CD4-positive, alpha-beta T cell (primary cell): ENCODE data around the gene ME1. TPM values are rescaled to one million over a fixed set of nuclear protein-coding genes. Genes with fewer than 3 reads are reported as not detected.

Source experiments
- ATAC-seq: fragments of 200-7000 bp; cut with Tn5 transposase; one replicate; pipeline ENCODE4 v1.10.0; 2022; ENCODE audit warnings: mild to moderate bottlenecking; ENCODE audit not compliant: poor library complexity
- CTCF ChIA-PET: fragments of 350-600 bp; sonication (Branson Sonifier 250); formaldehyde crosslinking; loops from one replicate; lab custom pipeline; 2021; ENCODE audit warnings: antibody characterized with exemption, inconsistent platforms; lab: Charles Lee
- POLR2A ChIA-PET: fragments of 350-600 bp; sonication (Branson Sonifier 250); formaldehyde crosslinking; loops from one replicate; lab custom pipeline; 2021; ENCODE audit warnings: antibody characterized with exemption, inconsistent platforms; lab: Charles Lee
- DNase-seq, 14 experiments: peaks; one replicate each; pipeline ENCODE4 v3.0.0-alpha.2; 2013 to 2020; ENCODE audit warnings: mixed read lengths in 2 of 14
- H3K27ac ChIP-seq, 2 donors: one replicate each; pipeline versions ENCODE4 v1.5.1 to v1.7.0; 2013; ENCODE audit warnings: low read length in 2 of 2, low read depth in 1 of 2, mild to moderate bottlenecking in 1 of 2
- H3K27me3 ChIP-seq, 2 experiments: 1 replicate in 1 of 2; 2 replicates in 1 of 2; pipeline versions ENCODE4 v1.6.1 to v1.7.0; 2013; ENCODE audit warnings: low read length in 2 of 2, control low read depth in 1 of 2, mild to moderate bottlenecking in 1 of 2, moderate library complexity in 1 of 2; ENCODE audit not compliant: insufficient read depth in 2 of 2, control insufficient read depth in 1 of 2
- H3K36me3 ChIP-seq: one replicate; pipeline ENCODE4 v1.6.1; 2013; ENCODE audit warnings: low read length, control low read depth; ENCODE audit not compliant: insufficient read depth
- H3K4me1 ChIP-seq: one replicate; pipeline ENCODE4 v1.6.1; 2013; ENCODE audit warnings: low read length, control low read depth; ENCODE audit not compliant: insufficient read depth
- H3K4me3 ChIP-seq: one replicate; pipeline ENCODE4 v1.5.1; 2013; ENCODE audit warnings: mild to moderate bottlenecking, low read length, moderate library complexity
- H3K9me3 ChIP-seq, 2 experiments: 1 replicate in 1 of 2; 2 replicates in 1 of 2; pipeline versions ENCODE4 v1.6.1 to v1.7.0; 2013; ENCODE audit warnings: low read length in 2 of 2, mild to moderate bottlenecking in 2 of 2, control low read depth in 1 of 2, moderate library complexity in 1 of 2; ENCODE audit not compliant: control insufficient read depth in 1 of 2, insufficient read depth in 1 of 2
- H3K27ac Mint-ChIP-seq: one replicate; pipeline ENCODE4 v1.8.0; 2020; ENCODE audit warnings: mixed read lengths
- H3K27me3 Mint-ChIP-seq: one replicate; pipeline ENCODE4 v1.8.0; 2021; ENCODE audit warnings: mixed read lengths
- H3K36me3 Mint-ChIP-seq: one replicate; pipeline ENCODE4 v1.8.0; 2021; ENCODE audit warnings: low read depth, mixed read lengths
- H3K4me1 Mint-ChIP-seq: one replicate; pipeline ENCODE4 v1.8.0; 2021; ENCODE audit warnings: low read depth, mixed read lengths
- H3K4me3 Mint-ChIP-seq: one replicate; pipeline ENCODE4 v1.8.0; 2020; ENCODE audit warnings: mild to moderate bottlenecking, mixed read lengths
- H3K9me3 Mint-ChIP-seq: one replicate; pipeline ENCODE4 v1.8.0; 2020; ENCODE audit warnings: mixed read lengths
- intact Hi-C, 2 experiments: fragments of 100-400 bp; cut with DNase I in 1 of 2; cut with micrococcal nuclease in 1 of 2; formaldehyde crosslinking; loops; one replicate each; pipeline versions ENCODE4 v1.15.1 to v1.9.0; 2023 to 2025; cut with DNase I, micrococcal nuclease
- total RNA-seq, 174 experiments: library from RNA in 2 of 174; stranded (reverse) in 2 of 174; gene quantifications; one replicate each; pipeline ENCODE4 v1.2.3 and lab custom pipeline; 2021 to 2026
- TF ChIP-seq, protein P1 (sequence below): fragments of 200-600 bp; IDR thresholded peaks from one replicate; pipeline ENCODE4 v1.8.0; 2022; ENCODE audit warnings: antibody characterized with exemption, mild to moderate bottlenecking

ME1 gene
- total RNA-seq, 2 experiments from 2014 or later, result not detected

DNA sequence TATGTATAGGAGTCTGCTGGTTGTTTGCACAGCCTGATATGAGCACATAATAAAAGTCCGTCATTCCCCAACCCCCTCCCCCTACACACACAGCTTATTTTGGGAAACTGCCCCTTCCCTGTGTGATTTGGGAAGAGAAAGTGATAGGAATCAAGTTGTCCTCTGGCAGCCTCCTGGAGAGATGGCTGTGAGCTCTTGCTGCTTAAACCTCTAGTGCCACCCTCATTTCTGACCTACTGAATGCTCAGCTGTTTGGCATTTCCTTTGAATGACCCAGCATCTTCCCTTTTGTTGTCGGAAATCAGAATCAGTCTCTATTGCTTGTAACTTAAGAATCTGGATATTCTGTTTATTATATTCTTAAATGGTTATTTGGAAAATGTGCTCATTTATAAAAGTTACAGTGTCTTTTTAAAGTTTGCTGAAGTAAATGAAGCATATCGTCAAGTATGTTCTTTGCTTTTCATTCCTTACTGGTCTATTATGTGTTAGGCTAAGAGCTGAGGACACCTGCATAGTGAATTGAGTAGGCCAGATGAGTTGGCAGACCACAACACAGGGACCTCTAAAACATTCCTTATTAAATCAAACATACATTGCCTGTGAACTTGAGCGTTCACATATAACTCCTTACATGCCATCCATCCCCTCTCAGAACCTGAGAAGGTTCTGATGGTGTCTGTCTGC is 232.2 kb downstream of the ME1 start:
- Mint-ChIP-seq H3K9me3 (no peaks in the 10 kb centered on the region), H3K4me1 (peaks cover 15% of the 10 kb centered on the region), H3K27ac (no peak overlapping the region), H3K4me3 (no peak overlapping the region), H3K27me3 (no peaks in the 10 kb centered on the region), H3K36me3 (peaks cover 13% of the 10 kb centered on the region)
- ChIA-PET POLR2A (interaction anchor here (1.3 kb wide), 1 partner anchor 131 kb away, joined by 3 read pairs; the partner anchor contains the start of gene DOP1A), CTCF (no interaction called here)
- TF ChIP-seq, protein P1, sequence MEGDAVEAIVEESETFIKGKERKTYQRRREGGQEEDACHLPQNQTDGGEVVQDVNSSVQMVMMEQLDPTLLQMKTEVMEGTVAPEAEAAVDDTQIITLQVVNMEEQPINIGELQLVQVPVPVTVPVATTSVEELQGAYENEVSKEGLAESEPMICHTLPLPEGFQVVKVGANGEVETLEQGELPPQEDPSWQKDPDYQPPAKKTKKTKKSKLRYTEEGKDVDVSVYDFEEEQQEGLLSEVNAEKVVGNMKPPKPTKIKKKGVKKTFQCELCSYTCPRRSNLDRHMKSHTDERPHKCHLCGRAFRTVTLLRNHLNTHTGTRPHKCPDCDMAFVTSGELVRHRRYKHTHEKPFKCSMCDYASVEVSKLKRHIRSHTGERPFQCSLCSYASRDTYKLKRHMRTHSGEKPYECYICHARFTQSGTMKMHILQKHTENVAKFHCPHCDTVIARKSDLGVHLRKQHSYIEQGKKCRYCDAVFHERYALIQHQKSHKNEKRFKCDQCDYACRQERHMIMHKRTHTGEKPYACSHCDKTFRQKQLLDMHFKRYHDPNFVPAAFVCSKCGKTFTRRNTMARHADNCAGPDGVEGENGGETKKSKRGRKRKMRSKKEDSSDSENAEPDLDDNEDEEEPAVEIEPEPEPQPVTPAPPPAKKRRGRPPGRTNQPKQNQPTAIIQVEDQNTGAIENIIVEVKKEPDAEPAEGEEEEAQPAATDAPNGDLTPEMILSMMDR, result no peak
- H3K27ac ChIP-seq, result no peak overlapping the region
- DNase-seq (no peak), ATAC-seq (no peak)
- no peak overlapping the region for H3K4me3 ChIP-seq
- intact Hi-C loops, result loop anchor here (10.0 kb wide), 1 partner anchor 1026 kb away; the partner anchor contains the start of gene CEP162 (in 2 of the 2)
- no peaks in the 10 kb centered on the region for H3K36me3 ChIP-seq
- H3K27me3 ChIP-seq, result no peaks in the 10 kb centered on the region
- H3K4me1 ChIP-seq, result peaks cover 9% of the 10 kb centered on the region
- H3K9me3 ChIP-seq, result no peaks in the 10 kb centered on the region

DNA sequence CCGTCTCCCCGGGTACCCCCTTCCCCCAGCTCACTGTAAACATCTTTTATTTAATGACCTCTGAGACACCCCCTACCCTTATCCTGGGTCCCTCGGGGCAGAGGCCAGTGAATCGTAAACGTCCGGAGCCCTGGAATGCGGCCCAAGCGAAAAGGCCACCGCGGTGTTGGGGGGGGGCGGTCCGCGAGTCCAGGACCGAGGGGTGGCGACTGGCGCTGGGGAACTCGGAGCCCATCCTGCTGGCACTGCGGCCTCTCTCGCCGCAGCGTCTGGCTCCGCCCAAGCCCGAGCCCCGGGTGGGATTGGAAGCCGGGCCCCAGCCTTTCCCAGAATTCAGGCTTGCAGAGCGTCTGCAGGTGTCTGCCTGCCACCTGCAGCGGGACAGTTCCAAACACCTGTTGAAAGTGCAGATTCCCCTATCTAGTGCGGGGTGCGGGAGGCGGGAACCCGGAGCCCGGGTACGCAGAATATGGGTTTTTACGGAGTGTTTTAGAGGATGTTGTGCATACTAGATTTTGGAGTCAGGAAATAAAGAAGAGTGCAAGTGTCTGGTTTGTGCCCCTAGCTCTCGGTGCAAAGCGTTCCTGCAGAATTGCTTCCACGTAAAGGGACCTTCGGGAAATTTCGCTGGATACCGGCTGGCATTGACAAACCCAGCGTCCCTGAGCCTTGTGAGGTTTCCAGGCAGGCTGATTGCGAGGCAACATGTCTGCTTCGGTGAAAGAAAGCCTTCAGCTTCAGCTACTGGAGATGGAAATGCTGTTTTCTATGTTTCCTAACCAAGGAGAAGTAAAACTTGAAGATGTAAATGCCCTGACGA is 236.9 kb downstream of the ME1 start:
- Histone ChIP-seq H3K27me3 (no peaks in the 10 kb centered on the region), H3K36me3 (no peaks in the 10 kb centered on the region), H3K27ac (peak overlapping the region in 1 of 2 donors; percentile 70), H3K9me3 (no peaks in the 10 kb centered on the region), H3K4me3 (peak overlapping the region; percentile 88), H3K4me1 (peaks cover 17% of the 10 kb centered on the region)
- H3K27ac Mint-ChIP-seq, result peak overlapping the region; percentile 94
- peaks cover 53% of the 10 kb centered on the region for H3K4me1 Mint-ChIP-seq
- intact Hi-C loops, result loop anchor here (2.0 to 10.0 kb wide), 5 partner anchors 123 to 1031 kb away; partner anchors contain the start of genes CEP162 (in 2 of the 2), CYB5R4 (in 1 of the 2), DOP1A (in 1 of the 2) and IBTK (in 1 of the 2)
- DNase-seq (peak in 9 of 14 experiments; percentile 2 to 45 (median 9)), ATAC-seq (peak; percentile 6)
- peaks cover 34% of the 10 kb centered on the region for H3K36me3 Mint-ChIP-seq
- TF ChIP-seq, protein P1, result no peak
- no peaks in the 10 kb centered on the region for H3K27me3 Mint-ChIP-seq
- POLR2A ChIA-PET, result interaction anchor here (0.8 to 2.0 kb wide), 6 partner anchors 10 to 128 kb away, joined by 3 to 6 read pairs (median 5); partner anchors contain the start of genes DOP1A and UBE3D
- CTCF ChIA-PET, result interaction anchor here (1.3 to 2.0 kb wide), 2 partner anchors 21 to 127 kb away, joined by 3 to 10 read pairs; partner anchors contain the start of gene DOP1A
- H3K9me3 Mint-ChIP-seq, result no peaks in the 10 kb centered on the region
- H3K4me3 Mint-ChIP-seq, result peak overlapping the region; percentile 80
